Hippocampal formation (tissue), 2 donors: ENCODE data around the gene ZNF438.
A peak's percentile ranks its signal among the peaks of the same experiment; 100 is the strongest.
"Not testable (repeated sequence)": the region's sequence is repeated elsewhere in the genome, so short reads cannot be mapped to it uniquely, and the experiment has no call there.

ENCODE experiments used
- DNase-seq, 2 donors: peaks; one replicate each; lab custom pipeline; 2025; lab: John Stamatoyannopoulos, UW

ZNF438 gene

GRCh38 chr10:30984563-30985328 lies 46.9 kb downstream of the ZNF438 start:
- DNase-seq, result no peak

GRCh38 chr10:30983209-30983608 lies 48.5 kb downstream of the ZNF438 start:
- DNase-seq, result not testable (repeated sequence)

GRCh38 chr10:30980951-30981616 lies 50.6 kb downstream of the ZNF438 start:
- DNase-seq, result peak; percentile 32 to 61

- no peak for DNase-seq
Observed at GRCh38 chr10:30979956-30980355, 51.7 kb downstream of the ZNF438 start.

GRCh38 chr10:30978843-30979242 lies 52.8 kb downstream of the ZNF438 start:
- DNase-seq, result no peak

GRCh38 chr10:30977385-30977784 lies 54.3 kb downstream of the ZNF438 start:
- DNase-seq, result no peak

GRCh38 chr10:30974773-30975415 lies 56.8 kb downstream of the ZNF438 start:
- DNase-seq, result no peak

- no peak for DNase-seq
Observed at GRCh38 chr10:30974355-30974754, 57.3 kb downstream of the ZNF438 start.

- no peak for DNase-seq
Observed at GRCh38 chr10:30973737-30974136, 57.9 kb downstream of the ZNF438 start.

- no peak for DNase-seq
Observed at GRCh38 chr10:30970760-30971460, 60.8 kb downstream of the ZNF438 start.

- no peak for DNase-seq
Observed at GRCh38 chr10:30968711-30969110, 63.0 kb downstream of the ZNF438 start.

- no peak for DNase-seq
Observed at GRCh38 chr10:30967650-30968410, 63.8 kb downstream of the ZNF438 start.

GRCh38 chr10:30963992-30964930 lies 67.4 kb downstream of the ZNF438 start:
- DNase-seq, result no peak

GRCh38 chr10:30962522-30962921 lies 69.1 kb downstream of the ZNF438 start:
- DNase-seq, result no peak

- no peak for DNase-seq
Observed at GRCh38 chr10:30959836-30960210, 71.8 kb downstream of the ZNF438 start.

GRCh38 chr10:30949218-30949617 lies 82.4 kb downstream of the ZNF438 start:
- not testable (repeated sequence) for DNase-seq

GRCh38 chr10:30944005-30944404 lies 87.7 kb downstream of the ZNF438 start:
- no peak for DNase-seq

GRCh38 chr10:30943451-30943850 lies 88.2 kb downstream of the ZNF438 start:
- DNase-seq, result no peak

- DNase-seq, result no peak
Observed at GRCh38 chr10:30940256-30940655, 91.4 kb downstream of the ZNF438 start.

- no peak for DNase-seq
Observed at GRCh38 chr10:30939643-30940251, 91.9 kb downstream of the ZNF438 start.
